ENCODE data around the gene NOL3.

- no peak for TF ChIP-seq CTCF (IDR thresholded peaks at IDR 0.05)
- no peak for TF ChIP-seq EP300 (IDR thresholded peaks at IDR 0.05)
Observed at GRCh38 chr16:67166110-67166547, 4.2 kb upstream of the NOL3 start.

Measured in tibial nerve (tissue), 4 donors.